Skeletal muscle satellite cell (primary cell): ENCODE measurements around the gene LGALS3BP.

ENCODE experiments used
- H3K27me3 ChIP-seq: 2 replicates; pipeline ENCODE4 v1.7.0; 2013; ENCODE audit warnings: low read length; ENCODE audit not compliant: control insufficient read depth, insufficient read depth
- H3K36me3 ChIP-seq: 2 replicates; pipeline ENCODE4 v1.7.0; 2013; ENCODE audit warnings: mild to moderate bottlenecking, control low read depth, low read length; ENCODE audit not compliant: insufficient read depth
- H3K4me1 ChIP-seq: 2 replicates; pipeline ENCODE4 v1.7.0; 2013; ENCODE audit warnings: low read length; ENCODE audit not compliant: control insufficient read depth, insufficient read depth
- H3K4me2 ChIP-seq: 2 replicates; pipeline ENCODE4 v1.7.0; 2013; ENCODE audit warnings: mild to moderate bottlenecking, low read length
- H3K4me3 ChIP-seq: 2 replicates; pipeline ENCODE4 v1.7.0; 2013; ENCODE audit warnings: low read length
- H3K9ac ChIP-seq: 2 replicates; pipeline ENCODE4 v1.7.0; 2013; ENCODE audit warnings: mild to moderate bottlenecking, low read depth, low read length, moderate library complexity
- H3K9me3 ChIP-seq: replicated peaks from 2 replicates; pipeline ENCODE4 v1.7.0; 2013; ENCODE audit warnings: mild to moderate bottlenecking, control low read depth, low read length

The LGALS3BP gene

GRCh38 chr17:79002291-79002690 is 22.6 kb upstream of the LGALS3BP start:
- peaks cover 20% of the 10 kb centered on the region for H3K4me1 ChIP-seq
- no peaks in the 10 kb centered on the region for H3K9me3 ChIP-seq
- no peak overlapping the region for H3K4me2 ChIP-seq
- H3K27me3 ChIP-seq = no peaks in the 10 kb centered on the region
- H3K4me3 ChIP-seq = no peak overlapping the region
- H3K9ac ChIP-seq = no peak overlapping the region
- H3K36me3 ChIP-seq = peaks cover 26% of the 10 kb centered on the region

GRCh38 chr17:79001190-79002020 is 21.7 kb upstream of the LGALS3BP start:
- no peak overlapping the region for H3K4me3 ChIP-seq
- H3K27me3 ChIP-seq = no peaks in the 10 kb centered on the region
- H3K9me3 ChIP-seq = no peaks in the 10 kb centered on the region
- H3K4me1 ChIP-seq = peaks cover 27% of the 10 kb centered on the region
- H3K36me3 ChIP-seq = peaks cover 28% of the 10 kb centered on the region
- no peak overlapping the region for H3K4me2 ChIP-seq
- H3K9ac ChIP-seq = no peak overlapping the region

- Histone ChIP-seq H3K4me2 (no peak overlapping the region), H3K9me3 (no peaks in the 10 kb centered on the region), H3K4me3 (no peak overlapping the region), H3K27me3 (no peaks in the 10 kb centered on the region), H3K36me3 (peaks cover 35% of the 10 kb centered on the region), H3K4me1 (peaks cover 34% of the 10 kb centered on the region), H3K9ac (no peak overlapping the region)
Observed at GRCh38 chr17:79000396-79001189, 20.9 kb upstream of the LGALS3BP start.

- Histone ChIP-seq H3K4me2 (no peak overlapping the region), H3K9ac (no peak overlapping the region), H3K27me3 (no peaks in the 10 kb centered on the region), H3K9me3 (no peaks in the 10 kb centered on the region), H3K4me1 (peaks cover 34% of the 10 kb centered on the region), H3K36me3 (peaks cover 39% of the 10 kb centered on the region), H3K4me3 (no peak overlapping the region)
Observed at GRCh38 chr17:78999947-79000395, 20.2 kb upstream of the LGALS3BP start.

- Histone ChIP-seq H3K9ac (no peak overlapping the region), H3K4me3 (peak overlapping the region; percentile 3), H3K36me3 (peaks cover 46% of the 10 kb centered on the region), H3K4me2 (no peak overlapping the region), H3K9me3 (no peaks in the 10 kb centered on the region), H3K27me3 (no peaks in the 10 kb centered on the region), H3K4me1 (peaks cover 34% of the 10 kb centered on the region)
Observed at GRCh38 chr17:78999056-78999768, 19.5 kb upstream of the LGALS3BP start.

- no peak overlapping the region for H3K9ac ChIP-seq
- H3K9me3 ChIP-seq = no peaks in the 10 kb centered on the region
- peaks cover 34% of the 10 kb centered on the region for H3K4me1 ChIP-seq
- H3K4me3 ChIP-seq = peak overlapping the region; percentile 3
- no peaks in the 10 kb centered on the region for H3K27me3 ChIP-seq
- peaks cover 54% of the 10 kb centered on the region for H3K36me3 ChIP-seq
- peak overlapping the region; percentile 0 for H3K4me2 ChIP-seq
Observed at GRCh38 chr17:78998311-78999055, 18.8 kb upstream of the LGALS3BP start.

GRCh38 chr17:78997881-78998280 is 18.2 kb upstream of the LGALS3BP start:
- Histone ChIP-seq H3K9me3 (no peaks in the 10 kb centered on the region), H3K36me3 (peaks cover 57% of the 10 kb centered on the region), H3K4me3 (no peak overlapping the region), H3K9ac (no peak overlapping the region), H3K27me3 (no peaks in the 10 kb centered on the region), H3K4me1 (peaks cover 34% of the 10 kb centered on the region), H3K4me2 (peak overlapping the region; percentile 20)

GRCh38 chr17:78997231-78997741 is 17.6 kb upstream of the LGALS3BP start:
- Histone ChIP-seq H3K9me3 (no peaks in the 10 kb centered on the region), H3K4me1 (peaks cover 34% of the 10 kb centered on the region), H3K4me2 (peak overlapping the region; percentile 20), H3K4me3 (no peak overlapping the region), H3K9ac (no peak overlapping the region), H3K27me3 (no peaks in the 10 kb centered on the region), H3K36me3 (peaks cover 57% of the 10 kb centered on the region)

- H3K36me3 ChIP-seq = peaks cover 57% of the 10 kb centered on the region
- no peaks in the 10 kb centered on the region for H3K27me3 ChIP-seq
Observed at GRCh38 chr17:78996781-78997201, 17.1 kb upstream of the LGALS3BP start.

GRCh38 chr17:78995761-78996451 is 16.2 kb upstream of the LGALS3BP start:
- no peak overlapping the region for H3K9ac ChIP-seq
- H3K9me3 ChIP-seq = no peaks in the 10 kb centered on the region
- H3K4me2 ChIP-seq = peak overlapping the region; percentile 18
- H3K4me1 ChIP-seq = peaks cover 34% of the 10 kb centered on the region
- no peak overlapping the region for H3K4me3 ChIP-seq
- no peaks in the 10 kb centered on the region for H3K27me3 ChIP-seq
- peaks cover 66% of the 10 kb centered on the region for H3K36me3 ChIP-seq

More at GRCh38 chr17:78996781-78997201, 17.1 kb upstream of the LGALS3BP start:
- no peak overlapping the region for H3K4me3 ChIP-seq
- peaks cover 34% of the 10 kb centered on the region for H3K4me1 ChIP-seq
- H3K9ac ChIP-seq = no peak overlapping the region
- H3K9me3 ChIP-seq = no peaks in the 10 kb centered on the region
- peak overlapping the region; percentile 18 for H3K4me2 ChIP-seq
